Measurements from ENCODE around the gene TIMP2.
A peak's percentile ranks its signal among the peaks of the same experiment; 100 is the strongest.

The TIMP2 gene

DNA sequence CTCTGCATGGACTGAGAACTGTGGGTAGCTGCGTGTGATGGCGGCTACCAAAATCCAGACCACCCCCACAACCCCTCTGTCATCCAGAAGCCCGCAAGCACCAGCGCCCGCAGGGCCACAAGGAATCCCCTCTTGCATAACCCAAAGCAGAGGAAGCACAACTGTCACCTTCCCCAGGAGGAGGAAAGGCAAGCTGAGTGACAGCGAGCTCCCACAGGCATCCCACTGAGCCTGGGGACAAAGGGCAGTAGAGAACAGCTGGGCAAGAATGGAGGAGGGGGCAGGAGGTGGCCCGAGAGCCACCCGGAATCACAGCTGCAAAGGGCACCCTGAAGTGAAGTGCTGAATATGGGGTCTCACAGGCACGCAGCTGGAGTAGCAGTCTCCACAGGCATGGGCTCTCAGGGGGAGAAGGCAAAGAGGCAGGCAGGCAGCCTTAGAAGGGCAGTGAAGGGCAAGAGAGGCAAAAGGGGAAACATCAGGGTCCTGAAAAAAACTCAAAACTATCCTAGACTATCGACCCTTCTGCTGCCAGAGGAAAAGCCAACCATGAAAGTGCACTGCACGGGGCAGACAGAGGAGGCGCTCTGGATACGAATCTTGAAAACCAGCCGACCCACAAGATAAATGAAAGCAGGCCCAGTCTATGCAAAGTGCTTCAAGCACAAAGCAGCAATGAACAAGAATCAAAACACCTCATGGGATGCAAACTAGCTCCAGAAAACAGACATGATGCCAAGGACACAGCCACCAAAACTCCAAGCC, 101.7 kb downstream of the TIMP2 start:
- H3K36me3 Mint-ChIP-seq = peaks cover 100% of the 10 kb centered on the region
- DNase-seq (ENCODE audit: low spot score in 2 of 2) = no peak
- H3K4me3 Mint-ChIP-seq = no peak overlapping the region
- H3K9me3 Mint-ChIP-seq = no peaks in the 10 kb centered on the region
- peaks cover 51% of the 10 kb centered on the region for H3K4me1 Mint-ChIP-seq
- no peak for ATAC-seq
- H3K27ac Mint-ChIP-seq = peak overlapping the region; percentile 87

DNA sequence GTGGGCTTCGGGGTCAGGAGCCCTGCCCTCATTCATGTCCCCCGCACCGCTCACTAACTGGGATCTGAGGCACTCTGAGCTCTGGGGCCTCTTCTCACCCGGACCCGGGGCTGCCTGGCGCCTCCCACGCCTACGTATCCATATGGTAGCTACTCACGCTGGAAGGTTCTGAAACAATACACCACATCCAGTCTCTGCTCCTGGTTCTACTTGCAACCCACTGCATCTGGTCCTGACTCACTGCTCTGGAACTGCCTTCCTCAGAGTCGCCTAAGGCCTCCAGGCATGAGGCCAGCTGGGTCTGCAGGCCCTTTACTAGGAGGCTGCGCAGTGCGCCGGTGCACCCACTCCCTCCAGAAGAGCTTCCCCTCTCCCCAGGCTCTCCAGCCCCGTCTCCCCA, 102.6 kb downstream of the TIMP2 start:
- Mint-ChIP-seq H3K9me3 (no peaks in the 10 kb centered on the region), H3K36me3 (peaks cover 100% of the 10 kb centered on the region), H3K27ac (peak overlapping the region; percentile 87), H3K4me1 (peaks cover 53% of the 10 kb centered on the region), H3K4me3 (no peak overlapping the region)
- ATAC-seq (no peak), DNase-seq (ENCODE audit: low spot score in 2 of 2) (no peak)

GRCh38 chr17:78821961-78822360, 103.2 kb downstream of the TIMP2 start:
- H3K27ac Mint-ChIP-seq = peak overlapping the region; percentile 87

DNA sequence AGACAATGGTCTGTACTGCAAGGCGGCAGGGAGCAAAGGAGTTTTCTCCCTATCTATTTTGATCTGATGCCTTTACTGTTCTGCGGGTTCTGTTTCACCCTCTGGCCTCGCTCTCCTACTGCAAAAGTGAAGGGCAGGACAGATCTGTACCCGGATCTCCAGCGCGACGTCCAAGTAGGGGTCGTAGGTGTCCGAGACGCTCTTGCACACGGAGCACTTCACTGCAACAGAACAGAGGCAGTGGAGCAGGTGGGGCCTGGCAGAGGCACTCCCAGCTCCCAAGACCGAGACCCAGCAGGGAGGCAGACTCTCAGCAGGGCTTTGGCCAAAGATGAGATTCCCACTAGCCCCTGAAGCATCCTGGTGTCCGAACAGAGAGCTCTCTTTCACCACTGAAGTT, 104.3 kb downstream of the TIMP2 start:
- peaks cover 100% of the 10 kb centered on the region for H3K36me3 Mint-ChIP-seq
- no peaks in the 10 kb centered on the region for H3K9me3 Mint-ChIP-seq
- peaks cover 65% of the 10 kb centered on the region for H3K4me1 Mint-ChIP-seq
- no peak overlapping the region for H3K27ac Mint-ChIP-seq
- DNase-seq (ENCODE audit: low spot score in 2 of 2) (no peak), ATAC-seq (no peak)
- no peak overlapping the region for H3K4me3 Mint-ChIP-seq

More at GRCh38 chr17:78821961-78822360, 103.2 kb downstream of the TIMP2 start:
- Mint-ChIP-seq H3K4me3 (no peak overlapping the region), H3K36me3 (peaks cover 100% of the 10 kb centered on the region), H3K4me1 (peaks cover 59% of the 10 kb centered on the region), H3K9me3 (no peaks in the 10 kb centered on the region)
- DNase-seq (ENCODE audit: low spot score in 2 of 2) (no peak), ATAC-seq (no peak)

DNA sequence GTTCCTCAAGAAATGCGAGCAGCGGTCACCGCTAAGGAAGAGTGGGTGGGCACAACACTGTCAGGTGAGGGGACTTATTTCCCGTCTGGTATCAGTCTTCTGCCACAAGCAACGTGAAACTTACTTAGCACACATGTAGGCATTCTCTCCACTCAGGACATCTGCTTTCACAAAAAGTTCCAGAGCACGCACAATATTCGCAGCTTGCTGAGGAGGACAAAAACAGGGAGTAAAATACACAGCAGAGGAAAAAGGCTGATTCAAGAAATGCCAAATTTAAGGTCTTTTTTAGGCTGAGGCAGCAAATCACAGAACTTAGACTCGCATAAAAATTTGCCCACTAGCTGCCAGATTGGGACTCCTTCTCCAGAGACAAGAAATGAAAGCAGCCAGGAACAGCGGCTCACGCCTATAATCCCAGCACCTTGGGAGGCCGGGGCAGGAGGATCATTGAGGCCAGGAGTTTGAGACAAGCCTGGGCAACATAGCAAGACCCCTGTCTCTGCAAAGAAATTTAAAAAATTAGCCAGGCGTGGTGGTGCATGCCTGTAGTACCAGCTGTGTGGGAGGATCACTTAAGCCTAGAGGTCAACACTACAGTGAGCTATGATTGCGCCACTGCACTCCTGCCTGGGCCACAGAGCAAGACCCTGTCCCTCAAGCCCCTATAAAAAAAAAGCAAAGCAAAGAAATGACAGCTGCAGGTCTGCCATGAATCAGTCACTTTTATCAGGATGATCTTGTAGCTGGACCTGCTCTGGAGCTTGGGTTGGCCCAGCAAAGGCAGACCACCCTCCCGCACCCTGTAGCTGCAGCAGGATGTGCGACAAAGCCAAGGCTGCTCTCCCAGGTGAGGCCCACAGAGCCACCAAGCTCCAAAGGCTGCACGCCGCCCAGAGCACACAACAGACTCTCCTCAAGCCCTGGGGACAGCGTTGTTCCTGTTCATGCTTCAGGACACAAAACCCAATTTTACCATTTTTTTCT, 105.1 kb downstream of the TIMP2 start:
- Mint-ChIP-seq H3K4me3 (peak overlapping the region; percentile 44), H3K27ac (peak overlapping the region; percentile 82), H3K36me3 (peaks cover 100% of the 10 kb centered on the region), H3K9me3 (no peaks in the 10 kb centered on the region), H3K4me1 (peaks cover 59% of the 10 kb centered on the region)
- no peak for ATAC-seq
- DNase-seq (ENCODE audit: low spot score in 2 of 2) = no peak

DNA sequence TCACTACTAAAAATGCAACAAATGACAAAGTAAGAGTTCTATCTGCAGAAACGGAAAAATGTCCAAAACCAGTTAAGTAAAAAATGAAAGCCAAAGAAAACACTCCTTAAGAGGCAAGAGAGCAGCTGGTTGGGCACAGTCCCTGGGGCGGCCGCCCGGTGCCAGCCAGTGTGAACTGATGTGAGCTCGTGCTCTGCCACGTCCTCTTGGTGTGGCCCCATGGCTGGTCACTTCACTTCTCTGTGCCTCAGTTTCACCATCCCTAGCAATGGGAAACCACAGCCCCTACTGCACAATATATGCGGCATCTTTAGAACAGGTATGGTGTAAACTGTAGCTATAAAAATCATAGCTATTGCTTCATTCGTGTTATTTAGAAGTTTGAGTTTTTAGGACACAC, 105.8 kb downstream of the TIMP2 start:
- DNase-seq (ENCODE audit: low spot score in 2 of 2) (no peak), ATAC-seq (no peak)
- Mint-ChIP-seq H3K36me3 (peaks cover 100% of the 10 kb centered on the region), H3K9me3 (no peaks in the 10 kb centered on the region), H3K4me3 (peak overlapping the region; percentile 44), H3K27ac (peak overlapping the region; percentile 82), H3K4me1 (peaks cover 59% of the 10 kb centered on the region)

- peaks cover 100% of the 10 kb centered on the region for H3K36me3 Mint-ChIP-seq
- peak overlapping the region; percentile 82 for H3K27ac Mint-ChIP-seq
- peaks cover 54% of the 10 kb centered on the region for H3K4me1 Mint-ChIP-seq
- ATAC-seq = no peak
- no peaks in the 10 kb centered on the region for H3K9me3 Mint-ChIP-seq
- peak overlapping the region; percentile 44 for H3K4me3 Mint-ChIP-seq
- DNase-seq (ENCODE audit: low spot score in 2 of 2) = no peak
These were observed 106.3 kb downstream of the TIMP2 start for GRCh38 chr17:78818932-78819331.

DNA sequence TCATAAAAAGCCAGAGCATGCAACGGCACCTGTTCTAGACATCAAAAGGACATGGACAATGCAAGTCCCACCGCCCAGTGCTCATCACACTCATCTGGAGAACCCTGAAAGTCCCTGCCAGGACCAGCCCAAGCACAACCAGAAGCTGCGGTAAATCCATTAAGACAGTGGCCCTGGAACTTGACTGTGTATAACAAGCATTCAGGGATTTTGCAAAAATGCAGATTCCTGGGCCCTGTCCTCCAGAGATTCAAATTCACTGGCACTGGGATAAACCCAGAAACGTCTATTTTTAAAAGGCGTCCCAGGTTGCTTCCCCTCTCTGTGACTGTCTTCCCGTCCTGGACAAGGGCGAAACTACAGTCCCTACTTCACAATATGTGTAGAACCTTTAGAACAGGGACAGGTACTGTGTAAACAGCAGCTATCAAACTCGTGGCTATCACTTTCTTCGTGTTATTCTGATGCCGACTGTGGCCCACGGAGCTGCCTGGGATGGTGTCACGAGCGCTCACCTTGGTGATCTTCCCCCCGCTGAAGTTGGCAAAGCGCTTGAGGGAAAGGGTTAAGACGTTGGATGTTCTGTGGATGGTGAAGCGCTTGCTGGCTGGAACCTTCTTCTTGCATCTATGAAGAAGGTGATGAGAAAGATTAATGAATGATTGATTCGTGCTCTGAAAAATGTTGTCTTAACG, 106.9 kb downstream of the TIMP2 start:
- ATAC-seq (no peak), DNase-seq (ENCODE audit: low spot score in 2 of 2) (no peak)
- peaks cover 51% of the 10 kb centered on the region for H3K4me1 Mint-ChIP-seq
- H3K36me3 Mint-ChIP-seq = peaks cover 100% of the 10 kb centered on the region
- H3K4me3 Mint-ChIP-seq = peak overlapping the region; percentile 44
- H3K27ac Mint-ChIP-seq = peak overlapping the region; percentile 82
- H3K9me3 Mint-ChIP-seq = no peaks in the 10 kb centered on the region

DNA sequence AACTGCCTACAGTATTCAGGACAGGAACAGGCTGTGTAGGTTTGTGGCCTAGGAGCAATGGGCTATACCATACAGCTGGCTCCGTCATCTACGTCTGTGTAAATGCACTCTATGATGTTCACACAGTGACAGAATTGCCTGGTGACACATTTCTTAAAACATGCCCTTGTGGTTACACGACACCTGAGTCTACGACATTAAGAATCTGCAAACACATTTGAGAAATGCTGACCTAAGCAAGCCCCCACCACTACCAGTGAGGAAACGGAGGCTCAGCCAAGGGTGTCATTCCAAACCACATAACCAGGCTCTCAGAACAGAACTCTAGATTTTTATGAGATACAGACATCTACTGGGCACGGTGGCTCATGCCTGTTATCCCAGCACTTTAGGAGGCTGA, 108.1 kb downstream of the TIMP2 start:
- H3K4me1 Mint-ChIP-seq = peaks cover 48% of the 10 kb centered on the region
- no peaks in the 10 kb centered on the region for H3K9me3 Mint-ChIP-seq
- peak overlapping the region; percentile 89 for H3K27ac Mint-ChIP-seq
- H3K4me3 Mint-ChIP-seq = peak overlapping the region; percentile 59
- H3K36me3 Mint-ChIP-seq = peaks cover 100% of the 10 kb centered on the region
- peak; percentile 48 to 85 for DNase-seq (ENCODE audit: low spot score in 2 of 2)
- ATAC-seq = peak; percentile 98

DNA sequence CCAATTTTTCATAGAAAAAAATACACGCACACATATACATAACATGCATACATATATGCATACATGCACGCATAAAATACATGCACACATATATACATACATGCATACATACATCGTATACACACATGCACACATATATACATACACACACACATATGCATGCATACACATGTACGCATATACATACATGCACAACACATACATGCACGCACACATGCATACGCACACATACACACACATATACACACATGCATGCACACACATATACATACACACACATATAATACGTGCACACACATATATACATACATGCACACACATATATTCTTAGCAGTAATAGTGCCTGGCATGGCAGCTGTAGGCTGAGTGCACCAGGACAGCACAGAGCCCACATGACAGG, 109.5 kb downstream of the TIMP2 start:
- Mint-ChIP-seq H3K4me1 (peaks cover 48% of the 10 kb centered on the region), H3K36me3 (peaks cover 100% of the 10 kb centered on the region), H3K27ac (no peak overlapping the region), H3K9me3 (no peaks in the 10 kb centered on the region), H3K4me3 (no peak overlapping the region)
- no peak for DNase-seq (ENCODE audit: low spot score in 2 of 2)
- ATAC-seq = no peak

- DNase-seq (ENCODE audit: low spot score in 2 of 2) (no peak), ATAC-seq (no peak)
- Mint-ChIP-seq H3K27ac (peak overlapping the region; percentile 54), H3K9me3 (no peaks in the 10 kb centered on the region), H3K36me3 (peaks cover 100% of the 10 kb centered on the region), H3K4me3 (no peak overlapping the region), H3K4me1 (peaks cover 25% of the 10 kb centered on the region)
These were observed 112.3 kb downstream of the TIMP2 start for GRCh38 chr17:78812855-78813254.

- peak overlapping the region; percentile 40 for H3K27ac Mint-ChIP-seq
These were observed 117.0 kb downstream of the TIMP2 start for GRCh38 chr17:78808163-78808562.

DNA sequence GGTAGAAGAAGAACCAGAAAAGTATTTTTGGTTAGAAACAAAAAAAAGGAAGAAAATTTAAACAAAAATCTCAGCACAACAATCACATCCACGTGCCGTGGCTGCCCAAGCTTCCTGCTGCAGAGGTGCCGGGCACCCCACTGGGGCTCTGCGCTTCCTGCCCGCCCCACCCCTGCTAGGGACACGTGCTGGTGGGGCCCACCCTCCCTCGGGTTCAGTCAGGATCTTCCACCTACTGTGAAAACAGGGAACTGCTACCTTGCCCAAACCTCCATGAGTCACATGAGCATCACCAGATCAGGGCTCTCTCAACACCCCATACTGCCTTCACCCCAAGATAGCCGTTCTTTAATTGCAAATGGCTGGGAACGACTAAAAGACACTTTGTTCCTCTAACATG, 118.7 kb downstream of the TIMP2 start:
- Mint-ChIP-seq H3K36me3 (peaks cover 100% of the 10 kb centered on the region), H3K4me3 (peak overlapping the region; percentile 67), H3K4me1 (peaks cover 54% of the 10 kb centered on the region), H3K27ac (peak overlapping the region; percentile 95), H3K9me3 (no peaks in the 10 kb centered on the region)
- ATAC-seq = peak; percentile 26
- no peak for DNase-seq (ENCODE audit: low spot score in 2 of 2)

More at GRCh38 chr17:78808163-78808562, 117.0 kb downstream of the TIMP2 start:
- Mint-ChIP-seq H3K9me3 (no peaks in the 10 kb centered on the region), H3K4me1 (peaks cover 46% of the 10 kb centered on the region), H3K4me3 (no peak overlapping the region), H3K36me3 (peaks cover 100% of the 10 kb centered on the region)
- ATAC-seq = no peak
- DNase-seq (ENCODE audit: low spot score in 2 of 2) = no peak

- Mint-ChIP-seq H3K4me1 (peaks cover 63% of the 10 kb centered on the region), H3K27ac (peak overlapping the region; percentile 95), H3K4me3 (peak overlapping the region; percentile 67), H3K9me3 (no peaks in the 10 kb centered on the region), H3K36me3 (peaks cover 100% of the 10 kb centered on the region)
- DNase-seq (ENCODE audit: low spot score in 2 of 2) = peak; percentile 52 to 88
- ATAC-seq = peak; percentile 99
These were observed 119.9 kb downstream of the TIMP2 start for GRCh38 chr17:78805301-78805700.

DNA sequence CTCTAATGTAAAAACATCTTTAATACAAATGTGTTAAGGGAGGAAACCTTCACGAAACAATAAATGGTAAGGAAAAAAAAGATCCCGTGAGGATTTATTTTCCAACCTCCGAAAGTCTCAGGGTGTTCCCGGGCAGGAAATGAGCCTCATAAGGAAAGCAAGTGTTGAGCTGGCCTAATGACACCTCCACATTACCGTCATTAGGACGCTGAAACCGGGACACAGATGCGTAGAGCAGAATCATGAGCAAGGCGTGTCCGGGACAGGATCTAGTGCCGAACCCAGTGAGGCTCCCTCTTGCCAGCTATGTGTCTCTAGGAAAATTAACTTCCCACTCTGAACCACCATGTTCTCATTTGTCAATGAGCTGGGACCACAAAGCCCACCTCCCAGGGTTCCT, 120.4 kb downstream of the TIMP2 start:
- Mint-ChIP-seq H3K4me3 (peak overlapping the region; percentile 67), H3K36me3 (peaks cover 100% of the 10 kb centered on the region), H3K27ac (peak overlapping the region; percentile 95), H3K9me3 (no peaks in the 10 kb centered on the region), H3K4me1 (peaks cover 68% of the 10 kb centered on the region)
- peak in 1 of 2 donors; percentile 76 for DNase-seq (ENCODE audit: low spot score in 2 of 2)
- peak; percentile 76 for ATAC-seq
